A673 (cell line): ENCODE results near the gene TOMM40. TPM values are rescaled to one million over a fixed set of nuclear protein-coding genes. Genes with fewer than 3 reads are reported as not detected.
A peak's percentile ranks its signal among the peaks of the same experiment; 100 is the strongest.

Experiments
- BruUV-seq: library from RNA; stranded (reverse); fragments of 400-500 nt; replicated peaks from 2 replicates; lab custom pipeline; 2021; lab: Mats Ljungman, UMichigan
- CTCF ChIA-PET: fragments of 300-600 bp; sonication (Branson Sonifier 250); formaldehyde crosslinking; loops from one replicate; lab custom pipeline; 2022; ENCODE audit warnings: antibody characterized with exemption; lab: Charles Lee
- POLR2A ChIA-PET: fragments of 300-600 bp; sonication (Branson Sonifier 250); formaldehyde crosslinking; loops from one replicate; lab custom pipeline; 2022; ENCODE audit warnings: antibody characterized with exemption; ENCODE audit not compliant: low non-redundant PET; lab: Charles Lee
- DNase-seq: peaks from one replicate; pipeline ENCODE4 v3.0.0-alpha.2; 2015; ENCODE audit warnings: low spot score
- H3K27ac ChIP-seq: fragments of 200-600 bp; sonication (generic); 2 replicates; pipeline ENCODE4 v1.5.1; 2016; ENCODE audit warnings: mixed run types, low read depth, mild to moderate bottlenecking, mixed read lengths, antibody characterized with exemption, low read length; ENCODE audit not compliant: poor library complexity, severe bottlenecking
- H3K27me3 ChIP-seq: fragments of 200-600 bp; sonication (generic); replicated peaks from 2 replicates; pipeline ENCODE4 v1.6.1; 2017; ENCODE audit warnings: mixed run types, low read depth, mild to moderate bottlenecking, mixed read lengths, antibody characterized with exemption, low read length; ENCODE audit not compliant: insufficient read depth, poor library complexity
- H3K36me3 ChIP-seq: fragments of 200-600 bp; sonication (generic); 2 replicates; pipeline ENCODE4 v1.6.1; 2016; ENCODE audit warnings: mixed run types, mild to moderate bottlenecking, mixed read lengths, antibody characterized with exemption, low read length; ENCODE audit not compliant: insufficient read depth, poor library complexity, severe bottlenecking
- H3K4me1 ChIP-seq: fragments of 200-600 bp; sonication (generic); 2 replicates; pipeline ENCODE4 v1.6.1; 2017; ENCODE audit warnings: mixed run types, mild to moderate bottlenecking, mixed read lengths, antibody characterized with exemption, low read length; ENCODE audit not compliant: insufficient read depth, poor library complexity, severe bottlenecking
- H3K4me3 ChIP-seq: fragments of 200-600 bp; sonication (generic); 2 replicates; pipeline ENCODE4 v1.5.1; 2016; ENCODE audit warnings: low read depth, mixed run types, mild to moderate bottlenecking, mixed read lengths, low read length; ENCODE audit not compliant: poor library complexity, severe bottlenecking
- H3K9me3 ChIP-seq: fragments of 200-600 bp; sonication (generic); 2 replicates; pipeline ENCODE4 v1.6.1; 2016; ENCODE audit warnings: mixed run types, low read depth, mild to moderate bottlenecking, mixed read lengths, antibody characterized with exemption, low read length; ENCODE audit not compliant: poor library complexity, severe bottlenecking
- EZH2 ChIP-seq: fragments of 200-600 bp; sonication (generic); IDR thresholded peaks from 2 replicates; pipeline ENCODE4 v1.6.1; 2017; ENCODE audit warnings: borderline replicate concordance, low read depth, mild to moderate bottlenecking, mixed read lengths, antibody characterized with exemption, low read length; ENCODE audit not compliant: poor library complexity, severe bottlenecking
- intact Hi-C: fragments of 100-400 bp; cut with micrococcal nuclease; formaldehyde crosslinking; loops from one replicate; pipeline ENCODE4 v1.10.0; 2022; ENCODE audit not compliant: unreplicated experiment
- total RNA-seq: library from RNA; stranded (reverse); gene quantifications from 2 replicates; pipeline ENCODE4 v1.2.3, GENCODE V29; 2021
- TF ChIP-seq, protein P1 (sequence below): fragments of 300-800, 200-600 bp; sonication (generic); conservative IDR thresholded peaks from 2 replicates; pipeline ENCODE4 v1.5.1; 2017; ENCODE audit warnings: low read depth, mild to moderate bottlenecking, antibody characterized with exemption, low read length, moderate library complexity, mixed read lengths

The TOMM40 gene
- total RNA-seq, 1 experiment from 2014 or later, result 234 TPM

DNA sequence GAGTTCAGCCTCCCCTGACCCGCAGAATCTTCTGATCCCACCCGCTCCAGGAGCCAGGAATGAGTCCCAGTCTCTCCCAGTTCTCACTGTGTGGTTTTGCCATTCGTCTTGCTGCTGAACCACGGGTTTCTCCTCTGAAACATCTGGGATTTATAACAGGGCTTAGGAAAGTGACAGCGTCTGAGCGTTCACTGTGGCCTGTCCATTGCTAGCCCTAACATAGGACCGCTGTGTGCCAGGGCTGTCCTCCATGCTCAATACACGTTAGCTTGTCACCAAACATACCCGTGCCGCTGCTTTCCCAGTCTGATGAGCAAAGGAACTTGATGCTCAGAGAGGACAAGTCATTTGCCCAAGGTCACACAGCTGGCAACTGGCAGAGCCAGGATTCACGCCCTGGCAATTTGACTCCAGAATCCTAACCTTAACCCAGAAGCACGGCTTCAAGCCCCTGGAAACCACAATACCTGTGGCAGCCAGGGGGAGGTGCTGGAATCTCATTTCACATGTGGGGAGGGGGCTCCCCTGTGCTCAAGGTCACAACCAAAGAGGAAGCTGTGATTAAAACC lies 13.5 kb downstream of the TOMM40 start:
- no peak for DNase-seq
- Histone ChIP-seq H3K4me1 (peaks cover 6% of the 10 kb centered on the region), H3K36me3 (peaks cover 22% of the 10 kb centered on the region), H3K27me3 (no peaks in the 10 kb centered on the region), H3K9me3 (no peaks in the 10 kb centered on the region), H3K4me3 (no peak overlapping the region), H3K27ac (no peak overlapping the region)
- POLR2A ChIA-PET, result no interaction called here
- TF ChIP-seq, protein P1, sequence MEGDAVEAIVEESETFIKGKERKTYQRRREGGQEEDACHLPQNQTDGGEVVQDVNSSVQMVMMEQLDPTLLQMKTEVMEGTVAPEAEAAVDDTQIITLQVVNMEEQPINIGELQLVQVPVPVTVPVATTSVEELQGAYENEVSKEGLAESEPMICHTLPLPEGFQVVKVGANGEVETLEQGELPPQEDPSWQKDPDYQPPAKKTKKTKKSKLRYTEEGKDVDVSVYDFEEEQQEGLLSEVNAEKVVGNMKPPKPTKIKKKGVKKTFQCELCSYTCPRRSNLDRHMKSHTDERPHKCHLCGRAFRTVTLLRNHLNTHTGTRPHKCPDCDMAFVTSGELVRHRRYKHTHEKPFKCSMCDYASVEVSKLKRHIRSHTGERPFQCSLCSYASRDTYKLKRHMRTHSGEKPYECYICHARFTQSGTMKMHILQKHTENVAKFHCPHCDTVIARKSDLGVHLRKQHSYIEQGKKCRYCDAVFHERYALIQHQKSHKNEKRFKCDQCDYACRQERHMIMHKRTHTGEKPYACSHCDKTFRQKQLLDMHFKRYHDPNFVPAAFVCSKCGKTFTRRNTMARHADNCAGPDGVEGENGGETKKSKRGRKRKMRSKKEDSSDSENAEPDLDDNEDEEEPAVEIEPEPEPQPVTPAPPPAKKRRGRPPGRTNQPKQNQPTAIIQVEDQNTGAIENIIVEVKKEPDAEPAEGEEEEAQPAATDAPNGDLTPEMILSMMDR, result peak; percentile 44
- no peak for TF ChIP-seq EZH2
- intact Hi-C loops, result loop anchor here (2.0 kb wide), 1 partner anchor 46 kb away; no protein-coding TSS in a partner anchor
- no TSS peak for BruUV-seq
- CTCF ChIA-PET, result no interaction called here

DNA sequence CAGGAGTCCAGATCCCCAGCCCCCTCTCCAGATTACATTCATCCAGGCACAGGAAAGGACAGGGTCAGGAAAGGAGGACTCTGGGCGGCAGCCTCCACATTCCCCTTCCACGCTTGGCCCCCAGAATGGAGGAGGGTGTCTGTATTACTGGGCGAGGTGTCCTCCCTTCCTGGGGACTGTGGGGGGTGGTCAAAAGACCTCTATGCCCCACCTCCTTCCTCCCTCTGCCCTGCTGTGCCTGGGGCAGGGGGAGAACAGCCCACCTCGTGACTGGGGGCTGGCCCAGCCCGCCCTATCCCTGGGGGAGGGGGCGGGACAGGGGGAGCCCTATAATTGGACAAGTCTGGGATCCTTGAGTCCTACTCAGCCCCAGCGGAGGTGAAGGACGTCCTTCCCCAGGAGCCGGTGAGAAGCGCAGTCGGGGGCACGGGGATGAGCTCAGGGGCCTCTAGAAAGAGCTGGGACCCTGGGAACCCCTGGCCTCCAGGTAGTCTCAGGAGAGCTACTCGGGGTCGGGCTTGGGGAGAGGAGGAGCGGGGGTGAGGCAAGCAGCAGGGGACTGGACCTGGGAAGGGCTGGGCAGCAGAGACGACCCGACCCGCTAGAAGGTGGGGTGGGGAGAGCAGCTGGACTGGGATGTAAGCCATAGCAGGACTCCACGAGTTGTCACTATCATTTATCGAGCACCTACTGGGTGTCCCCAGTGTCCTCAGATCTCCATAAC lies 14.5 kb downstream of the TOMM40 start, which contains the start of gene APOE:
Gene APOE (plus strand): TSS at position 360 of the 724 bp plus-strand sequence. CDS start 829 bp downstream, outside the sequence.
- POLR2A ChIA-PET, result no interaction called here
- H3K27ac ChIP-seq, result no peak within 1 kb of the TSS
- intact Hi-C loops, result loop anchor here (2.0 kb wide), 1 partner anchor 45 kb away; no protein-coding TSS in a partner anchor
- peaks cover 6% of the 10 kb centered on the region for H3K4me1 ChIP-seq
- no peak for TF ChIP-seq EZH2
- TF ChIP-seq, protein P1, result no peak
- peak within 1 kb of the TSS; percentile 40 for H3K4me3 ChIP-seq
- CTCF ChIA-PET, result interaction anchor here (0.6 to 0.9 kb wide), 5 partner anchors 154 to 772 kb away, joined by 3 to 8 read pairs (median 4); no protein-coding TSS in a partner anchor
- H3K27me3 ChIP-seq, result no peaks in the 10 kb centered on the region
- BruUV-seq, result no TSS peak
- no peak for DNase-seq
- H3K36me3 ChIP-seq, result peaks cover 12% of the 10 kb centered on the region
- no peaks in the 10 kb centered on the region for H3K9me3 ChIP-seq

DNA sequence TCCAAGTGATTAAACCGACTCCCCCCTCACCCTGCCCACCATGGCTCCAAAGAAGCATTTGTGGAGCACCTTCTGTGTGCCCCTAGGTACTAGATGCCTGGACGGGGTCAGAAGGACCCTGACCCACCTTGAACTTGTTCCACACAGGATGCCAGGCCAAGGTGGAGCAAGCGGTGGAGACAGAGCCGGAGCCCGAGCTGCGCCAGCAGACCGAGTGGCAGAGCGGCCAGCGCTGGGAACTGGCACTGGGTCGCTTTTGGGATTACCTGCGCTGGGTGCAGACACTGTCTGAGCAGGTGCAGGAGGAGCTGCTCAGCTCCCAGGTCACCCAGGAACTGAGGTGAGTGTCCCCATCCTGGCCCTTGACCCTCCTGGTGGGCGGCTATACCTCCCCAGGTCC lies 16.6 kb downstream of the TOMM40 start:
- Histone ChIP-seq H3K36me3 (peaks cover 7% of the 10 kb centered on the region), H3K27me3 (no peaks in the 10 kb centered on the region), H3K4me1 (peaks cover 12% of the 10 kb centered on the region), H3K4me3 (no peak overlapping the region), H3K9me3 (no peaks in the 10 kb centered on the region), H3K27ac (no peak overlapping the region)
- ChIA-PET POLR2A (no interaction called here), CTCF (no interaction called here)
- DNase-seq, result no peak
- intact Hi-C loops, result no loop called here
- BruUV-seq, result no TSS peak
- TF ChIP-seq, protein P1, result no peak
- no peak for TF ChIP-seq EZH2
